Breast epithelium (tissue), 4 donors: ENCODE results near the gene COPS7B. TPM values are rescaled to one million over a fixed set of nuclear protein-coding genes. Genes with fewer than 3 reads are reported as not detected.

Experiments used
- DNase-seq, 2 donors: peaks; one replicate each; pipeline ENCODE4 v3.0.0-alpha.2; 2019; ENCODE audit warnings: low spot score in 2 of 2
- H3K27ac ChIP-seq, 2 donors: fragments of 200-600 bp; sonication (generic) in 1 of 2; one replicate each; pipeline ENCODE4 v1.5.1; 2016 to 2019; ENCODE audit warnings: mild to moderate bottlenecking in 1 of 2
- H3K27me3 ChIP-seq, 2 donors: fragments of 200-600 bp; sonication (generic) in 1 of 2; one replicate each; pipeline versions ENCODE4 v1.5.1 to v1.6.0; 2017 to 2019; ENCODE audit warnings: control low read depth in 1 of 2, mild to moderate bottlenecking in 1 of 2
- H3K36me3 ChIP-seq: fragments of 200-600 bp; one replicate; pipeline ENCODE4 v1.5.1; 2019
- H3K4me1 ChIP-seq, 2 donors: fragments of 200-600 bp; sonication (generic); one replicate each; pipeline ENCODE4 v1.5.1; 2016 to 2019; ENCODE audit warnings: control low read depth in 1 of 2
- H3K4me3 ChIP-seq, 3 donors: fragments of 200-600 bp; sonication (generic); 1 replicate in 2 of 3; 2 replicates in 1 of 3; pipeline ENCODE4 v1.5.1; 2016 to 2019; ENCODE audit warnings: mild to moderate bottlenecking in 3 of 3, moderate library complexity in 2 of 3
- H3K9me3 ChIP-seq, 2 donors: fragments of 200-600 bp; sonication (generic) in 1 of 2; one replicate each; pipeline ENCODE4 v1.5.1; 2016 to 2019; ENCODE audit warnings: control low read depth in 1 of 2
- CTCF ChIP-seq, 3 donors: fragments of 450-650 bp; IDR thresholded peaks; one replicate each; pipeline ENCODE4 v1.5.1; 2016 to 2017; ENCODE audit warnings: antibody characterized with exemption in 3 of 3, mild to moderate bottlenecking in 3 of 3, moderate library complexity in 3 of 3
- POLR2A ChIP-seq: fragments of 450-650 bp; IDR thresholded peaks from one replicate; pipeline ENCODE4 v1.6.1; 2016; ENCODE audit warnings: antibody characterized with exemption, mild to moderate bottlenecking, moderate library complexity
- POLR2AphosphoS5 ChIP-seq, 3 donors: sonication (generic); formaldehyde crosslinking; IDR thresholded peaks; one replicate each; pipeline ENCODE4 v1.6.1; 2017; ENCODE audit warnings: antibody characterized with exemption in 3 of 3
- intact Hi-C: fragments of 100-400 bp; cut with DNase I; formaldehyde crosslinking; loops from one replicate; pipeline ENCODE4 v1.15.1; 2023; ENCODE audit warnings: low total_unique reads
- total RNA-seq, 3 donors: library from RNA; depleted of rRNA; stranded (reverse); fragments of >200 nt; gene quantifications; one replicate each; pipeline ENCODE4 v1.1.0, GENCODE V29; 2016

Gene COPS7B
- total RNA-seq, 3 donors from 2014 or later, result 19.8 to 39.8 (median 32.1) TPM

DNA sequence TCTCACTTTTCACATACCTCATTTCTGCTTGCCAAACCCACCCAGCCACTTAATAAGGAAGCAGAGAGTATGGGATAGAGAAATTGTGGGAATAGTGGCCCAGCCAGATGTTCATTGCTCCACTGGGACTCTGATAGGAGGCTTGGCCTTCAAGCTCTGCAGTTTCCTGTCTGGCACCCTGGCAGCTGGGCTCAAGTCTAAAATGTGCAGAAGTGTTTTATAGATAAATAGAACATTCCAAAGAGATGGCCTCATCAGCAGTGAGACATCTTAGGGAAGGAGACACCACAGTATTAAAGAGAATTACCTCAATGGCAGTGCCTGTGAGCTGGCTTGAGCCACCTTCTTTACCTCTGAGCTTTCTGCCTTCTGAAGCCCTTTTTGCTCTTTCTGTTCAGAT is 24.7 kb downstream of the COPS7B start:
- H3K36me3 ChIP-seq, result peaks cover 16% of the 10 kb centered on the region
- H3K27ac ChIP-seq, result no peak overlapping the region
- peaks cover 0 to 9% of the 10 kb centered on the region in 2 donors for H3K9me3 ChIP-seq
- intact Hi-C loops, result no loop called here
- no peak for DNase-seq
- no peak for TF ChIP-seq POLR2AphosphoS5 (IDR thresholded peaks at IDR 0.05)
- TF ChIP-seq POLR2A, result no peak
- TF ChIP-seq CTCF (IDR thresholded peaks at IDR 0.05), result no peak
- H3K4me3 ChIP-seq, result no peak overlapping the region
- no peaks in the 10 kb centered on the region for H3K4me1 ChIP-seq
- H3K27me3 ChIP-seq, result no peaks in the 10 kb centered on the region

DNA sequence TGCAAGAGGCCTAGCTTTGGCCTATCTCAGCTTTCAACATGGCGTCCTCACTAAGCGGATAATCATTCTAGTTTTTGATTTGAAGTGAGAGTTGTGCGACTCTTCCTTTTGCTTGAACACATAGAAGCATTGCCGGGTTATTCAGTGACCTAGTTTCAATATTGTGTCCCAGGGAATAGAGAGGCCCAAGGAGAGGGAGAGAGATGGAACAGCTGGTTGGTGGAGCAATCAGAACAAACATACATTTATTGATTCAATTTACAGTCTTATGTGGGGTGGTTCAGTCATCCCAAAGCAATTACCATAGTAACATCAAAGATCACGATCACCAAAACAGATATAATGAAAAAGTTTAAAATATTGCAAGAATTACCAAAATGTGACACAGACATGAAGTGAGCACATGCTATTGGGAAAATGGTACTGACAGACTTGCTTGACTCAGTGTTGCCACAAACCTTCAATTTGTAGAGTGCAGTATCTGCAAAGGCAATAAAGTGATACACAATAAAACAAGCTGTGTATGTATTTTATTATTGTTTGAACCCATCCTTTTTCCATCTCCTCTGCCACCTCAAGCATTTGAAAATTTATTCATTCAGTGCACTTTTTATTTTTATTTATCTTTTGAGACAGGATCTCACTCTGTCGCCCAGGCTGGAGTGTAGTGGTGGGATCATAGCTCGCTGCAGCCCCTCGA is 30.2 kb downstream of the COPS7B start:
- no peak for TF ChIP-seq CTCF (IDR thresholded peaks at IDR 0.05)
- no peak for TF ChIP-seq POLR2A
- no peak for TF ChIP-seq POLR2AphosphoS5 (IDR thresholded peaks at IDR 0.05)
- no peaks in the 10 kb centered on the region for H3K27me3 ChIP-seq
- intact Hi-C loops, result no loop called here
- H3K36me3 ChIP-seq, result no peaks in the 10 kb centered on the region
- no peak overlapping the region for H3K4me3 ChIP-seq
- H3K27ac ChIP-seq, result no peak overlapping the region
- no peak for DNase-seq
- peaks cover 0 to 11% of the 10 kb centered on the region in 2 donors for H3K9me3 ChIP-seq
- H3K4me1 ChIP-seq, result no peaks in the 10 kb centered on the region

GRCh38 chr2:231819447-231820042 is 33.3 kb downstream of the COPS7B start:
- no peaks in the 10 kb centered on the region for H3K36me3 ChIP-seq
- no peak overlapping the region for H3K27ac ChIP-seq
- H3K4me3 ChIP-seq, result no peak overlapping the region
- TF ChIP-seq CTCF (IDR thresholded peaks at IDR 0.05) (no peak), POLR2AphosphoS5 (IDR thresholded peaks at IDR 0.05) (no peak), POLR2A (no peak)
- DNase-seq, result no peak
- H3K27me3 ChIP-seq, result no peaks in the 10 kb centered on the region
- intact Hi-C loops, result no loop called here
- peaks cover 0 to 11% of the 10 kb centered on the region in 2 donors for H3K9me3 ChIP-seq
- no peaks in the 10 kb centered on the region for H3K4me1 ChIP-seq

DNA sequence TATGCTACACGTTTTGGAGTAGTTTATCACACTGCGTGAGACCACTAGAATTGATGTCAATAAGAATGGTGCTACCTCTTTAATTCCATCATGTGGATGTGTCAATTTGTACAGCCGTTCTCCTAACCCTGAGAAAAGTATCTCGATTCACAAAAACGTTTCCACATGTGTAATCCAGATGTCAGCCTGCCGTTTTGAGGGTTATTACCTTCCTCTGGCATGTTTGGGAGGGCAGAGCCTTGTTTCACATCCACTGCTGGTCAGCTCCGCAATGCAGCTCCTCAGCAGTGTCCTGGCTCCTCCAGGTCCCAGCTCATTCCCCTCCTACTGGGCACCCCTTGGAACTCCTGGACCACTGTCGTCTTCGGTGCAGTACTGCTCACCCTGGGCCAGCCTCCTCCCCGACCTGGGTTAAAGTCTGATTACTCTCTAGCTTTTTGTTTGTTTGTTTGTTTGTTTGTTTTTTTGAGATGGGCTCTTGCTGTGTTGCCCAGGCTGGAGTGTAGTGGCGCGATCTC is 34.6 kb downstream of the COPS7B start:
- TF ChIP-seq CTCF (IDR thresholded peaks at IDR 0.05) (no peak), POLR2AphosphoS5 (IDR thresholded peaks at IDR 0.05) (no peak), POLR2A (no peak)
- peaks cover 0 to 3% of the 10 kb centered on the region in 2 donors for H3K9me3 ChIP-seq
- H3K4me1 ChIP-seq, result no peaks in the 10 kb centered on the region
- intact Hi-C loops, result no loop called here
- no peak overlapping the region for H3K4me3 ChIP-seq
- no peaks in the 10 kb centered on the region for H3K27me3 ChIP-seq
- no peak overlapping the region for H3K27ac ChIP-seq
- no peak for DNase-seq
- H3K36me3 ChIP-seq, result no peaks in the 10 kb centered on the region

GRCh38 chr2:231821908-231822307 is 35.7 kb downstream of the COPS7B start:
- no peaks in the 10 kb centered on the region for H3K36me3 ChIP-seq
- no peaks in the 10 kb centered on the region for H3K27me3 ChIP-seq
- H3K4me3 ChIP-seq, result no peak overlapping the region
- no peak for DNase-seq
- no peak overlapping the region for H3K27ac ChIP-seq
- TF ChIP-seq POLR2A (no peak), CTCF (IDR thresholded peaks at IDR 0.05) (no peak), POLR2AphosphoS5 (IDR thresholded peaks at IDR 0.05) (no peak)
- no peaks in the 10 kb centered on the region for H3K9me3 ChIP-seq
- H3K4me1 ChIP-seq, result no peaks in the 10 kb centered on the region
- intact Hi-C loops, result no loop called here
